Activated naive CD8-positive, alpha-beta T cell (primary cell): Measurements from ENCODE around the gene CACNA2D4.

Experiments used
- H3K27ac Mint-ChIP-seq: one replicate; pipeline ENCODE4 v1.8.0; 2021; ENCODE audit warnings: mixed read lengths
- H3K27me3 Mint-ChIP-seq: one replicate; pipeline ENCODE4 v1.8.0; 2021; ENCODE audit warnings: mixed read lengths
- H3K36me3 Mint-ChIP-seq: one replicate; pipeline ENCODE4 v1.8.0; 2021; ENCODE audit warnings: mixed read lengths
- H3K4me1 Mint-ChIP-seq: one replicate; pipeline ENCODE4 v1.8.0; 2021; ENCODE audit warnings: low read depth, mixed read lengths
- H3K4me3 Mint-ChIP-seq: one replicate; pipeline ENCODE4 v1.8.0; 2021; ENCODE audit warnings: mild to moderate bottlenecking, mixed read lengths
- H3K9me3 Mint-ChIP-seq: one replicate; pipeline ENCODE4 v1.8.0; 2021; ENCODE audit warnings: low read depth, mixed read lengths

The CACNA2D4 gene

GRCh38 chr12:1804545-1805332 is 113.7 kb downstream of the CACNA2D4 start:
- H3K9me3 Mint-ChIP-seq = no peaks in the 10 kb centered on the region
- H3K36me3 Mint-ChIP-seq = no peaks in the 10 kb centered on the region
- H3K4me1 Mint-ChIP-seq = peaks cover 5% of the 10 kb centered on the region
- H3K4me3 Mint-ChIP-seq = no peak overlapping the region
- no peaks in the 10 kb centered on the region for H3K27me3 Mint-ChIP-seq
- H3K27ac Mint-ChIP-seq = peak overlapping the region; percentile 85

DNA sequence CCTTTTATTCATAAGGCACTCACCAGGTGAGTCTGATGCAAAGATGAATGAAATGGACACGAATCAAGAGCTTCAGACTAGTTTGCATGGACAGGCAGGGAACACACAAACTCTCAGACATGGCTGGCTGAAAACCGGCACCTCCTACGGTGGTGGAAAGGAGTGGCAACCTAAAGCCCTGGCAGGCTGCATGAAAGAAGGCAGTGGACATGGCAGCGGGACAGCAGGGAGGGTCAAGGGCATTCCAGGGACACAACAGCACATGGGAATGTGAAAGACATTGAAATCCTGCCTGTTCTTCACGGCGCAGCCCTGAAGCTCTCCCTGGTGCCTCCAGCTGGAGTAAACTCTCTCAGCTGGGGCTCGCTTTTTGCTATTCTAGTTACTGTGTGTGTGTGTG is 114.7 kb downstream of the CACNA2D4 start:
- Mint-ChIP-seq H3K27ac (no peak overlapping the region), H3K36me3 (no peaks in the 10 kb centered on the region), H3K4me3 (no peak overlapping the region), H3K27me3 (no peaks in the 10 kb centered on the region), H3K4me1 (peaks cover 5% of the 10 kb centered on the region), H3K9me3 (no peaks in the 10 kb centered on the region)

DNA sequence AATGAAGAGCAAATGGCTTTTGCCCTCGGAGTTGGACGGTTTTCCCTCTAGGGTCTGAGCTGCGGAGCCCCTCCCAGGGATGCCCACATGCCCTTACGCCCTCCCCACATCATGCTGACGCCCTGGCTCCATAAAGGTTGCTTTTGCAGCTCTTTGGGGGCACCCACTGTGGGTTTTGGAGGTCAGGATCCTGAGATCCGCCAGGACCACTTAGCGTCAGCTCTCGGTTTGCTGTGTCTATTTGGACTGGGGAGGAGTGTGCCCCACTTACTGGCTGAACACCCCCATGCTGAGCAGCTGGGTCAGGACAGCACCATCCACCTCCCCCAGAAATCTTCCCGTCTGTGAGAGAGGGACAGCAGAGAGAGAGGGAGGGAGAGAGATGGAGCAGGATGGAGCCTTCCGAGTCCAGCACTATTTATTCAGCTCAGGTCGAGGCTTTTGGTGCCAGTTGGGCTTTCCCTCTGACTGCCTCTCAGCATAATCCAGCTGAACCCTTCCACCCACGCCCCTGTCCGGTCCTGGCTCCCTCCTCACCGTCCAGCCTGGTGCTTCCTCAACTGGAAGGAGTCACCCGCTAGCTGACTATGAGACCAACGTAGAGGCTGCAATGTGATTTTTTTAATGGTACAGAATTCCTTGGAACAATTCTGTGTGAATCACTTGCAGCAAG is 117.0 kb downstream of the CACNA2D4 start:
- no peaks in the 10 kb centered on the region for H3K9me3 Mint-ChIP-seq
- H3K27ac Mint-ChIP-seq = no peak overlapping the region
- H3K27me3 Mint-ChIP-seq = no peaks in the 10 kb centered on the region
- H3K36me3 Mint-ChIP-seq = no peaks in the 10 kb centered on the region
- no peak overlapping the region for H3K4me3 Mint-ChIP-seq
- peaks cover 7% of the 10 kb centered on the region for H3K4me1 Mint-ChIP-seq

DNA sequence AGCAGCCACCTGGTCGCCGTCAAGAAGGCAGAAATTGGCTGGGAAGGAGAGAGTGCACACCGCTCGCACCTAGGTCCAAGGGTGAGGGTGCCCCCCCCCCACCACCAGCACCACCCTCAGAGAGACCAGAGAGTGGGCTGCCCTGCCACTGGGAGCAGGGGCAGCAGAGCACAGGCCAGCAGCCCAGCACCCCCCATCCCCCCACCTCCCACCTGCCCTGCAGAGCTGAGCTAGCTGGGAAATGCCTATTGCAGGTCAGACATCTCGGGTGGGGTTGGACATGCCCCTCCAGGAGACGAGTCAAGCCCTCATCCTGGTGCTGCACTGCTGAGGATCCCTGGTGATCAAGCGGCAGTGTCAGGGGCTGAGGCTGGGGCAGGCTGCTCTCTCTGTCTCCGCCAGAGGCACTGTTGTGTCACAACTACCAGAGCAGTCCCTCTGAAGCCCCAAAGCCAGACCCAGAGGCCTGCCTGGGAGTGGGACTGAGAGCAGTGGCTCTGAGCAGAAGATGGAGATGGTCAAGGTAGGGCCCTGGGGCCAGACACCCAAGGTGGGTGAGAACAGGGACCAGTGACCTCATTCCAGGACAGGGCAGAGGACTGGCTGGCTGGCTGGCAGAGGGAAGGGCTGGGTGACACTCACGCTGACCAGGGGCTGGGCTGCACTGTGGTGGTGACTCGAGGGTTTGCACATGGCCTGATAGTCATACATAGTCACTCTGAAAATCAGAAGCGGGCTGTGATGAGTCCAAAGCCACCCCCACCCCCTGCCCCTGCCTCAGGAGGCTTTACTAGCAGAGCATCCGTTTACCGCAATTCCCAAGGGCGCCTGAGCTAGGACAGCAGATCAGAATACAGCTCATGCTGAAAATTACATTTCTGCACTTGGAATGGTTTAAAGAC is 117.8 kb downstream of the CACNA2D4 start:
- H3K36me3 Mint-ChIP-seq = no peaks in the 10 kb centered on the region
- no peaks in the 10 kb centered on the region for H3K9me3 Mint-ChIP-seq
- H3K4me3 Mint-ChIP-seq = no peak overlapping the region
- no peaks in the 10 kb centered on the region for H3K27me3 Mint-ChIP-seq
- H3K4me1 Mint-ChIP-seq = peaks cover 10% of the 10 kb centered on the region
- no peak overlapping the region for H3K27ac Mint-ChIP-seq

DNA sequence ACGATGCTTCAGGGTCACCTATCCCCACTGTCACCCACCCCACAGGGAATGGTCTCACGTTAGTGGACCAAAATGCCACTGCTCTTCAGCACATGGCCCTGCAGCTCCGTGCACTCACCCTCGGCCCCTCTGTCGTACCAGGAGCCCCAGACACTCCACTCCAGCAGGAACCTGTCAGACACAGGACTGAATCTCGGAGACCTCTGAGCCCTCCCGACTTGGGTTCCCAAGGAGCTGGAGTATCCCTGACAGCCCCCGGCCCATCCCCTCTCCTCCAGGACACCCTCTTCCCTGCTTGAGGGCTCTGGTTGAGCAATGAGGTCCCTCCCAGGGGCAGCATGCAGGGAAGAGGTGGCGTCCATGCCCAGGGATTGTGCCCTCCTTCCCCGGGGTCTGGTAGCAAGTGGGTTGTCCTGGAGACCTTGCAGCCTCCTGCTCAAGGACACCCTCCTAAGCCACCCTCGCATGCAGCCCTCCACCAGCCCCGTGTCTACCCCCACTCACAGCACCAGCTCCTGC is 118.5 kb downstream of the CACNA2D4 start:
- Mint-ChIP-seq H3K4me1 (peaks cover 11% of the 10 kb centered on the region), H3K4me3 (no peak overlapping the region), H3K27me3 (no peaks in the 10 kb centered on the region), H3K9me3 (no peaks in the 10 kb centered on the region), H3K36me3 (no peaks in the 10 kb centered on the region), H3K27ac (no peak overlapping the region)

GRCh38 chr12:1799051-1799881 is 119.2 kb downstream of the CACNA2D4 start:
- no peak overlapping the region for H3K4me3 Mint-ChIP-seq
- H3K4me1 Mint-ChIP-seq = peaks cover 6% of the 10 kb centered on the region
- H3K27me3 Mint-ChIP-seq = no peaks in the 10 kb centered on the region
- H3K27ac Mint-ChIP-seq = no peak overlapping the region
- no peaks in the 10 kb centered on the region for H3K9me3 Mint-ChIP-seq
- no peaks in the 10 kb centered on the region for H3K36me3 Mint-ChIP-seq

DNA sequence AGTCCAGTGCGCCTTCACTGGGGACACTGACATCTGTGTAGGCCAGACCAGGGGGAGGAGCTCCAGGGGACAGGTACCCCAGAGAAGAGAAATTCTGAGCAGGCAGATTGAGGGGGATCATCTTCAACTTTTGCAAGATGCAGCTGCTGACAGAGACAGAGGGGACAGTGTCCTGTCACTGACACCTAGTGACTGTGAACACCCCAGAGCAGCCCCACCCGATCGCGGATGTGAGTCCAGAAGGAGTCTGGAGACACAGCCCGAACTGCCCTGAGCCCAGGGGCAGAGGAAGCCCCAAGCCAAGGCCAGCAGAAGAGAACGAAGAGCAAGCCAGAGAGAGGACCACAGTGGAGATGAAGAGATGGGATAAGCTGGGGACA is 119.8 kb downstream of the CACNA2D4 start:
- no peaks in the 10 kb centered on the region for H3K36me3 Mint-ChIP-seq
- H3K4me1 Mint-ChIP-seq = peaks cover 6% of the 10 kb centered on the region
- H3K4me3 Mint-ChIP-seq = no peak overlapping the region
- H3K9me3 Mint-ChIP-seq = no peaks in the 10 kb centered on the region
- H3K27ac Mint-ChIP-seq = peak overlapping the region; percentile 80
- H3K27me3 Mint-ChIP-seq = no peaks in the 10 kb centered on the region

GRCh38 chr12:1797991-1798640 is 120.3 kb downstream of the CACNA2D4 start:
- H3K4me1 Mint-ChIP-seq = peaks cover 6% of the 10 kb centered on the region
- no peak overlapping the region for H3K4me3 Mint-ChIP-seq
- H3K27ac Mint-ChIP-seq = no peak overlapping the region
- no peaks in the 10 kb centered on the region for H3K27me3 Mint-ChIP-seq
- no peaks in the 10 kb centered on the region for H3K36me3 Mint-ChIP-seq
- H3K9me3 Mint-ChIP-seq = no peaks in the 10 kb centered on the region

- Mint-ChIP-seq H3K4me3 (peak overlapping the region; percentile 72), H3K36me3 (no peaks in the 10 kb centered on the region), H3K4me1 (peaks cover 6% of the 10 kb centered on the region), H3K27ac (peak overlapping the region; percentile 75), H3K27me3 (no peaks in the 10 kb centered on the region), H3K9me3 (no peaks in the 10 kb centered on the region)
Measured at GRCh38 chr12:1797011-1797901, 121.2 kb downstream of the CACNA2D4 start.

DNA sequence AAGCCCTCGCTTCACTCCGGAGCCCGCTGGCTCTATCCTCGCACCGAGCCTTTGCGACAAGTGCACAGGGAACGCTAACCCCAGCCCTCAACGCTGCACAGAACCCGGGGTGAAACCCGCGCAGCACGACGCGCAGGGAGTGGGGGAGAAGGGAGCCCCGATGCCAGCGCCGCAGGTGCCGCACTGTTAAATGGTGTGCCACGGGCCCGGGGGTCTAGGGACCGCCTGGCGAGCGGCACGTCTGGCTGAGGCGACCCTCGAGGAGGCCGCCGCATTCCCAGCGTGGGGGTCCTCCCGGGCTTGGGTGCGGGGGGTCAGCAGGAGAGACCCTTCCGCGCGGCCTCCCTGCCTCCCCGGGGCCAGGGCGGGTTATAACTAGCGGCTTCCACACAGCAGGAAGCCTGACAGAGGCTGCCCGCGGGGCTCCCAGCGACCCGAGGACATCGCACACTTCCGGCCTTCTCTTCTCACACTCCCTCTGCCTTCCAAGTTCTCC is 121.9 kb downstream of the CACNA2D4 start:
- Mint-ChIP-seq H3K27me3 (no peaks in the 10 kb centered on the region), H3K4me3 (peak overlapping the region; percentile 90), H3K9me3 (no peaks in the 10 kb centered on the region), H3K4me1 (peaks cover 11% of the 10 kb centered on the region), H3K36me3 (no peaks in the 10 kb centered on the region), H3K27ac (peak overlapping the region; percentile 90)

DNA sequence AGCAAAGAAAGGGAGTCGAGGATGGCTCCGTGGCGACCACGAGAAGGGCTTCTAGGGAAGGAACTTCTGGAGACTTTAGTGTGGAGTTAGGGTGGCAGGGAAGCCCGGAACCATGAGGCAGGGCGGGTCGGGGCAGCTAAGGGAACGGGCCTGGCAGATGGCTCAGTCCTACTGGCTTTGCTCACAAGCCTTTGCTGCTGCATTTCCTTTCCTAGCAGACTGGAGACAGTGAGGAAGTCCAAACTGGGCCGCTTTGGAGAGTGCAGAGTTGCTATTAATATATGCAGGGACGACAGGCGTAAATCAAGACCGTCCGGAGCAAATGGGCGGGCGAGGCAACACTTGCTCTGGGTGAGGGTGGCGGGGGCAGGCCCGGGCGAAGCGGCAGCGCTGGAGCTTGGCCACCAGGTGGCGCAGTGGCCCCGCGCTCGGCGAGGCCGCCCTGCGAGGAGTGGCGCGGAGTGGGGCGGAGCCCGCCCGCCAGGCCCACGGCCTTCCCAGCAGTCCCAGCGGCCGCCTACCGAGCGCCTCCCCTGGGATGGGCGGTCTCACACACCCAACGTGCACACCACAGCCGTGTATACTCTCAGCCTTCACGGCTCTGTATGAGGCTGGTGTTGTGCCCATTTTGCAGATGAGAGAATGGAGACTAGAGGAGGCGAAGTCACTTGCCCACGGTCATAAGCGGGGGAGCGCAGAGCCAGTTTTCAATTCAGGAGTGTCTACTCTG is 122.5 kb downstream of the CACNA2D4 start:
- Mint-ChIP-seq H3K36me3 (no peaks in the 10 kb centered on the region), H3K9me3 (no peaks in the 10 kb centered on the region), H3K27ac (peak overlapping the region; percentile 90), H3K4me1 (peaks cover 17% of the 10 kb centered on the region), H3K27me3 (no peaks in the 10 kb centered on the region), H3K4me3 (peak overlapping the region; percentile 90)

DNA sequence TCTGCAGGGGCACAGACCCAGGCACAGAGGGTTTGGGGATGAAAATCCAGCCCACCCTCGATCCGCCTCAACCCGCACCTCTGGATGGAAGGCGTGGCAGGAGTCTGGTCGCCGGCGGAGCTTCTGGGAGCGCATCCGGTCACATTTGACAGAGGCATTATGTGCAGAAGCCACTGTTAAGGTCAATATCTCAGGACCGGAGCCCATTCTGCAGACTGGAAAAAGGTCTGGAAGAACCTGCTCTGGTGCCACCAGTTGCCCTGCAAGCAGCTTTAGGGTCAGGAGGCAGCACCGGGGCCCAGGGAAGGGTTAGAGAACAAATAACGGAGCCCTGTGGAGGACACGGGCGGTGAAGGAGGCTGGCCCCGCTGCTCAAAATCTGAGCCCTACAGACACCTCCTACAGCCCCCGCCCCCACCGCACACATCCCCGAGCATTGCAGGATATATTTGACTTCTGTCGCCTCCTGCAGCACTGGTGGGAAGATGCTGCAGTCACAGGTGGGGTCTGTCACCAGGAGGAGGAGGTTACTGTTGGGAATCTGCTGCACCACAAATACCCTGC is 123.1 kb downstream of the CACNA2D4 start:
- Mint-ChIP-seq H3K36me3 (no peaks in the 10 kb centered on the region), H3K4me3 (no peak overlapping the region), H3K4me1 (peaks cover 20% of the 10 kb centered on the region), H3K27me3 (no peaks in the 10 kb centered on the region), H3K27ac (no peak overlapping the region), H3K9me3 (no peaks in the 10 kb centered on the region)
